ENCODE measurements around the gene SLC49A4. TPM values are rescaled to one million over a fixed set of nuclear protein-coding genes. Genes with fewer than 3 reads are reported as not detected.

Gene SLC49A4
- total RNA-seq, 1 experiment from 2014 or later, result 14.1 TPM

DNA sequence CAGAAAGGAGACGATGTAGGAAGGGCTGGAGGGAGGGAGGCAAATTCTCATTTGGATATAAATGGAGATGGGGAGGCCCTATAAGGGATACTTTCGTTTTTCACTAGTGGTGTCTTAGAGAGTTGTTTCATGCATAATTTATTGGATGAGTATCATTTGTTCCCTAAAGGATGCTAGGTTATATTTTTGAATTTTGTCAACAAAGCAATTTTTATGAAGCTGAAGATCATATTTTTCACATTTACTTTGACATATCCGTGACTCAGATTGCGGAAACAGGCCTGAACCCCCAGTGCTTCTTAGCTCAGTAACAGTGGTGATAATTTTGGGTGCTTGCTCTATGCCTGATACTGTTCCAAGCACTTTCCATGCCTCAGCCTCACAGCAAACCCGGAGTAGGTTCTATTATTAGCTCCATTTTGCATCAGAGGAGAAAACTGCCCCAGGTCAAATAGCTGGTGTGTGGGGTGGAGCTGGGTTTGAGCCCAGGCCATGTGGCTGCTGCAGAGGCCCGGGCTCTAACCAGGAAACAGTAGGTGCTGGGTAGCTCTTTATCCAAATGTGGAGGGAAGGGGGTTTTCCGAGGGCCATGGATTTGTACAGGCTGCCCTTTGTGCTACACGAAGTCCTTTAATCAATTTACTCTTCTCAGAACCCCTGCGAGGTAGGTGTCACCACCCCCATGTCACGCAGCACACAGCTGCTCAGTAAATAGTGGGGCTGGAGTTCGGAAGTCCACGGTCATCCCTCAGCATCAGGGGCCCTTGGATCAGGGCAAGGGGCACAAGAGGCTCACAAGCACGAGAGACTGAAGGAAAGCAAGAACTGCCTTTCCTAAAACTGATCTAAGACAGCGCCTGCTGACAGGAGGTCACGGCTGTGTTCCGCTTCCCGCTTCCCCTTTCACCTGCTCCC, 99.1 kb downstream of the SLC49A4 start:
- no peak for DNase-seq (ENCODE audit: low spot score)
- TF ChIP-seq, protein P1, sequence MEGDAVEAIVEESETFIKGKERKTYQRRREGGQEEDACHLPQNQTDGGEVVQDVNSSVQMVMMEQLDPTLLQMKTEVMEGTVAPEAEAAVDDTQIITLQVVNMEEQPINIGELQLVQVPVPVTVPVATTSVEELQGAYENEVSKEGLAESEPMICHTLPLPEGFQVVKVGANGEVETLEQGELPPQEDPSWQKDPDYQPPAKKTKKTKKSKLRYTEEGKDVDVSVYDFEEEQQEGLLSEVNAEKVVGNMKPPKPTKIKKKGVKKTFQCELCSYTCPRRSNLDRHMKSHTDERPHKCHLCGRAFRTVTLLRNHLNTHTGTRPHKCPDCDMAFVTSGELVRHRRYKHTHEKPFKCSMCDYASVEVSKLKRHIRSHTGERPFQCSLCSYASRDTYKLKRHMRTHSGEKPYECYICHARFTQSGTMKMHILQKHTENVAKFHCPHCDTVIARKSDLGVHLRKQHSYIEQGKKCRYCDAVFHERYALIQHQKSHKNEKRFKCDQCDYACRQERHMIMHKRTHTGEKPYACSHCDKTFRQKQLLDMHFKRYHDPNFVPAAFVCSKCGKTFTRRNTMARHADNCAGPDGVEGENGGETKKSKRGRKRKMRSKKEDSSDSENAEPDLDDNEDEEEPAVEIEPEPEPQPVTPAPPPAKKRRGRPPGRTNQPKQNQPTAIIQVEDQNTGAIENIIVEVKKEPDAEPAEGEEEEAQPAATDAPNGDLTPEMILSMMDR (conservative IDR thresholded peaks at IDR 0.05; ENCODE audit: low read depth, low read length), result no peak
- TF ChIP-seq EZH2 (IDR thresholded peaks at IDR 0.05; ENCODE audit: borderline replicate concordance, low read depth, low read length, poor library complexity, severe bottlenecking), result no peak
- H3K4me3 ChIP-seq (ENCODE audit: low read depth, low read length, poor library complexity, severe bottlenecking), result no peak overlapping the region
- no TSS peak for BruUV-seq (replicated peaks)
- POLR2A ChIA-PET (ENCODE audit: low non-redundant PET), result no interaction called here
- CTCF ChIA-PET, result no interaction called here
- intact Hi-C loops (cut with micrococcal nuclease; ENCODE audit: unreplicated experiment), result no loop called here
- no peak overlapping the region for H3K27ac ChIP-seq (ENCODE audit: low read depth, low read length, poor library complexity, severe bottlenecking)
- H3K27me3 ChIP-seq (replicated peaks; ENCODE audit: insufficient read depth, low read depth, low read length, poor library complexity), result peaks cover 11% of the 10 kb centered on the region
- no peaks in the 10 kb centered on the region for H3K4me1 ChIP-seq (ENCODE audit: insufficient read depth, low read length, poor library complexity, severe bottlenecking)
- no peaks in the 10 kb centered on the region for H3K9me3 ChIP-seq (ENCODE audit: low read depth, low read length, poor library complexity, severe bottlenecking)
- no peaks in the 10 kb centered on the region for H3K36me3 ChIP-seq (ENCODE audit: insufficient read depth, low read length, poor library complexity, severe bottlenecking)

DNA sequence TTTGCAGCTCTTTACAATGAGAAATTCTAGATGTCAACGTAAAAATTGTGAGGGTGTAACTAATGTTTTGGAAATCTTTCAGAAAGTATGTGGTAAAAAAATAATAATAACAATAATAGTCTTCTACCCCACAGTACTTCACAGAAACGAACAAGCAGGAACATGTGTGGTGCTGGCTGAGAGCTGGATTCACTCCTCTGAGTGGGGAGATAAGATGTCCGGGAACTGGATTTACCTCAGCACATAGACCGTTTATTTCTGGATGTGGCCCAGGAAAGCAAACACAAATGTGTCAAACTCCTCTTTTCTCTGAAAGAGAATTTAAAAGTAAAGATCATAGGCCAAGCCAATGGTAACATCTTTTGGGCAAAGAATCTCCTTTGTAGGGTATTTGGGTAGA, 103.4 kb downstream of the SLC49A4 start:
- no peak overlapping the region for H3K4me3 ChIP-seq (ENCODE audit: low read depth, low read length, poor library complexity, severe bottlenecking)
- CTCF ChIA-PET, result no interaction called here
- intact Hi-C loops (cut with micrococcal nuclease; ENCODE audit: unreplicated experiment), result no loop called here
- DNase-seq (ENCODE audit: low spot score), result no peak
- H3K4me1 ChIP-seq (ENCODE audit: insufficient read depth, low read length, poor library complexity, severe bottlenecking), result no peaks in the 10 kb centered on the region
- H3K27me3 ChIP-seq (replicated peaks; ENCODE audit: insufficient read depth, low read depth, low read length, poor library complexity), result peaks cover 22% of the 10 kb centered on the region
- no peak for TF ChIP-seq EZH2 (IDR thresholded peaks at IDR 0.05; ENCODE audit: borderline replicate concordance, low read depth, low read length, poor library complexity, severe bottlenecking)
- TF ChIP-seq, protein P1 (conservative IDR thresholded peaks at IDR 0.05; ENCODE audit: low read depth, low read length), result no peak
- no peaks in the 10 kb centered on the region for H3K9me3 ChIP-seq (ENCODE audit: low read depth, low read length, poor library complexity, severe bottlenecking)
- no TSS peak for BruUV-seq (replicated peaks)
- H3K36me3 ChIP-seq (ENCODE audit: insufficient read depth, low read length, poor library complexity, severe bottlenecking), result no peaks in the 10 kb centered on the region
- POLR2A ChIA-PET (ENCODE audit: low non-redundant PET), result no interaction called here
- no peak overlapping the region for H3K27ac ChIP-seq (ENCODE audit: low read depth, low read length, poor library complexity, severe bottlenecking)

DNA sequence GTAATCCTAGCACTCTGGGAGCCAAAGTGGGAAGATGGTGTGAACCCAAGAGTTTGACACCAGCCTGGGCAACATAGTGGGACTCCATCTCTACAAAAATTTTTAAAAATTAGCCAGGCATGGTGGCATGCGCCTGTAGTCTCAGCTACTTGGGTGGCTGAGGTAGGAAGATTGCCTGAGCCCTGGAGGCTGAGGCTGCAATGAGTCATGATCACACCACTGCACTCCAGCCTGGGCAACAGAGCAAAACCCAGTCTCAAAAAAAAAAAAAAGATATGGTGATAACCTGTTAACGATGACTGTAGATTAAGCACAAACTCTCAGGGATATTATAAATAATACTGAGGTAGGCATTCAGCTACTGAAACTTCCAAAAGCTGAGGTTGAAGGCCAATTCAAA, 107.5 kb downstream of the SLC49A4 start:
- Histone ChIP-seq H3K36me3 (ENCODE audit: insufficient read depth, low read length, poor library complexity, severe bottlenecking) (no peaks in the 10 kb centered on the region), H3K27me3 (replicated peaks; ENCODE audit: insufficient read depth, low read depth, low read length, poor library complexity) (peaks cover 28% of the 10 kb centered on the region), H3K4me3 (ENCODE audit: low read depth, low read length, poor library complexity, severe bottlenecking) (no peak overlapping the region), H3K27ac (ENCODE audit: low read depth, low read length, poor library complexity, severe bottlenecking) (no peak overlapping the region), H3K9me3 (ENCODE audit: low read depth, low read length, poor library complexity, severe bottlenecking) (no peaks in the 10 kb centered on the region), H3K4me1 (ENCODE audit: insufficient read depth, low read length, poor library complexity, severe bottlenecking) (no peaks in the 10 kb centered on the region)
- DNase-seq (ENCODE audit: low spot score), result no peak
- POLR2A ChIA-PET (ENCODE audit: low non-redundant PET), result no interaction called here
- BruUV-seq (replicated peaks), result no TSS peak
- CTCF ChIA-PET, result no interaction called here
- intact Hi-C loops (cut with micrococcal nuclease; ENCODE audit: unreplicated experiment), result no loop called here
- no peak for TF ChIP-seq EZH2 (IDR thresholded peaks at IDR 0.05; ENCODE audit: borderline replicate concordance, low read depth, low read length, poor library complexity, severe bottlenecking)
- TF ChIP-seq, protein P1 (conservative IDR thresholded peaks at IDR 0.05; ENCODE audit: low read depth, low read length), result no peak
